Karpas-422 (cell line): ENCODE measurements around the gene CPN1. TPM values are rescaled to one million over a fixed set of nuclear protein-coding genes. Genes with fewer than 3 reads are reported as not detected.

Source experiments
- DNase-seq: peaks from one replicate; pipeline ENCODE4 v3.0.0-alpha.2; 2015
- H2AFZ ChIP-seq: fragments of 200-600 bp; sonication (generic); 2 replicates; pipeline ENCODE4 v1.6.1; 2014; ENCODE audit warnings: antibody characterized with exemption, low read length, mixed read lengths
- H3K27ac ChIP-seq: fragments of 200-600 bp; sonication (generic); 2 replicates; pipeline ENCODE4 v1.5.1; 2014; ENCODE audit warnings: mild to moderate bottlenecking, low read length, moderate library complexity
- H3K27me3 ChIP-seq: fragments of 200-600 bp; sonication (generic); 2 replicates; pipeline ENCODE4 v1.6.1; 2014; ENCODE audit warnings: low read length, mixed read lengths
- H3K36me3 ChIP-seq: fragments of 200-600 bp; sonication (generic); 2 replicates; pipeline ENCODE4 v1.6.1; 2014; ENCODE audit warnings: low read length, mixed read lengths; ENCODE audit not compliant: insufficient read depth
- H3K4me1 ChIP-seq: fragments of 200-600 bp; sonication (generic); 2 replicates; pipeline ENCODE4 v1.6.1; 2014; ENCODE audit warnings: mild to moderate bottlenecking, low read length, mixed read lengths
- H3K4me2 ChIP-seq: fragments of 200-600 bp; sonication (generic); 2 replicates; pipeline ENCODE4 v1.6.1; 2014; ENCODE audit warnings: low read length, low read depth, mild to moderate bottlenecking; ENCODE audit not compliant: poor library complexity, severe bottlenecking
- H3K4me3 ChIP-seq: fragments of 200-600 bp; sonication (generic); 2 replicates; pipeline ENCODE4 v1.5.1; 2014; ENCODE audit warnings: mild to moderate bottlenecking, antibody characterized with exemption, low read length, mixed read lengths
- H3K79me2 ChIP-seq: fragments of 200-600 bp; sonication (generic); 2 replicates; pipeline ENCODE4 v1.6.1; 2014; ENCODE audit warnings: mild to moderate bottlenecking, low read length, mixed read lengths
- H3K9ac ChIP-seq: fragments of 200-600 bp; sonication (generic); 2 replicates; pipeline ENCODE4 v1.6.0; 2014; ENCODE audit warnings: low read length
- H3K9me2 ChIP-seq: fragments of 200-600 bp; sonication (generic), shearing (Covaris generic); replicated peaks from 2 replicates; pipeline ENCODE4 v1.6.0; 2014; ENCODE audit warnings: mild to moderate bottlenecking, low read length, moderate library complexity; ENCODE audit not compliant: insufficient read depth
- H3K9me3 ChIP-seq: fragments of 300-700, 200-600 bp; sonication (generic); 2 replicates; pipeline ENCODE4 v1.6.1; 2014; ENCODE audit warnings: low read length, mixed read lengths
- H4K20me1 ChIP-seq: fragments of 200-600 bp; sonication (generic); 2 replicates; pipeline ENCODE4 v1.6.1; 2014; ENCODE audit warnings: mild to moderate bottlenecking, antibody characterized with exemption, low read length, low read depth; ENCODE audit not compliant: insufficient read depth
- total RNA-seq: library from RNA; depleted of rRNA; stranded (reverse); fragments of >200 nt; shearing (Covaris generic); gene quantifications from 2 replicates; pipeline ENCODE4 v1.2.3, GENCODE V29; 2014; ENCODE audit warnings: low replicate concordance

Gene CPN1
- total RNA-seq, 1 experiment from 2014 or later, result not detected

DNA sequence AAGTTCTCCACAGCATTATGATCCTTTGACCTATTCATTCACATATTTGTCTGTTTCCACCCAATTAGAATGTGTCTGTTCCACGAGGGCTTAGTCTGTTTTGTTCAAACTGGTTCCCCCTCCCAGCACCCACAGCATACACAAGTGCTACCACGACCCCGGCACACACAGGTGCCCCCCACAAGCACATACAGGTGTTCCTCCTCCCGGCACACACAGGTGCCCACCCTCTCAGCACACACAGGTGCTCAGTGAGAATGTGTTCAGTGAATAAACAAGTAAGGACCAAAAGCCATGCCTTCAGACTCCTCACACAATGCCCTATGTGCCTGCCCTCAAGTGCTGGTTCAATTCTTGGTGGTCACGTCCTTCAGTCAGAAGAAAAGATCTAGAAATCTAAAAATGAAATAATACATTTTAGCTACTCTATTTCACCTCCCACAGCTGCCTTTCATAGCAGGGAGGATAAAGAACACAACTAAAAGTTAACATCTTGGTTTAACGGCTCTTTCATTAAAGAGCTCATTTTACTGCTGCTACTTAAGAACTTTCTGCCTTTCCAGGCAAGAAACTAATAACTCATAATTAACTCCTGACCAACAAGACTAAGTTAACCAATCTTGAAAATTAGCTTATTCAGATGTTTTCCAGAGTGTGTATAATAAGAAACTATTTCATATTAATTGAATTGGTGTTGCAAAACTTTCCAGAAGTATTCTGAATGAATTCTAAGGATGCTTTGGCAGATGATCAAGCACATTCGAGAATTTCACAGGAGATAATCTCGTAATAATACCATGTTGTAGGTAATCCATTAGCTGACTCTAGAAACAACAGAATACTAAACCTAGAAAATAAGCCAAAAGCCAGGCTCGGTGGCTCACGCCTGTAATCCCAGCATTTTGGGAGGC is 74.2 kb downstream of the CPN1 start:
- H3K9ac ChIP-seq, result peak overlapping the region; percentile 93
- H4K20me1 ChIP-seq, result no peaks in the 10 kb centered on the region; the same call in 1 of the 2 replicates
- no peaks in the 10 kb centered on the region for H3K9me3 ChIP-seq
- peak overlapping the region; percentile 74 for H3K27ac ChIP-seq
- no peaks in the 10 kb centered on the region for H3K27me3 ChIP-seq
- peak overlapping the region; percentile 89 for H3K4me2 ChIP-seq
- peaks cover 68% of the 10 kb centered on the region for H3K79me2 ChIP-seq
- H3K4me3 ChIP-seq, result peak overlapping the region; percentile 95
- H3K36me3 ChIP-seq, result no peaks in the 10 kb centered on the region
- no peaks in the 10 kb centered on the region for H3K9me2 ChIP-seq
- no peak overlapping the region for H2AFZ ChIP-seq
- DNase-seq, result no peak
- H3K4me1 ChIP-seq, result peaks cover 39% of the 10 kb centered on the region

GRCh38 chr10:100006243-100006886 is 75.3 kb downstream of the CPN1 start:
- Histone ChIP-seq H3K27ac (peak overlapping the region; percentile 74), H3K9me3 (no peaks in the 10 kb centered on the region), H3K4me3 (no peak overlapping the region), H4K20me1 (no peaks in the 10 kb centered on the region; the same call in 1 of the 2 replicates), H3K4me2 (peak overlapping the region; percentile 89), H3K36me3 (no peaks in the 10 kb centered on the region), H3K9me2 (no peaks in the 10 kb centered on the region), H2AFZ (no peak overlapping the region), H3K4me1 (peaks cover 42% of the 10 kb centered on the region), H3K79me2 (peaks cover 79% of the 10 kb centered on the region), H3K9ac (peak overlapping the region; percentile 19; the same call in 1 of the 2 replicates), H3K27me3 (no peaks in the 10 kb centered on the region)
- no peak for DNase-seq

DNA sequence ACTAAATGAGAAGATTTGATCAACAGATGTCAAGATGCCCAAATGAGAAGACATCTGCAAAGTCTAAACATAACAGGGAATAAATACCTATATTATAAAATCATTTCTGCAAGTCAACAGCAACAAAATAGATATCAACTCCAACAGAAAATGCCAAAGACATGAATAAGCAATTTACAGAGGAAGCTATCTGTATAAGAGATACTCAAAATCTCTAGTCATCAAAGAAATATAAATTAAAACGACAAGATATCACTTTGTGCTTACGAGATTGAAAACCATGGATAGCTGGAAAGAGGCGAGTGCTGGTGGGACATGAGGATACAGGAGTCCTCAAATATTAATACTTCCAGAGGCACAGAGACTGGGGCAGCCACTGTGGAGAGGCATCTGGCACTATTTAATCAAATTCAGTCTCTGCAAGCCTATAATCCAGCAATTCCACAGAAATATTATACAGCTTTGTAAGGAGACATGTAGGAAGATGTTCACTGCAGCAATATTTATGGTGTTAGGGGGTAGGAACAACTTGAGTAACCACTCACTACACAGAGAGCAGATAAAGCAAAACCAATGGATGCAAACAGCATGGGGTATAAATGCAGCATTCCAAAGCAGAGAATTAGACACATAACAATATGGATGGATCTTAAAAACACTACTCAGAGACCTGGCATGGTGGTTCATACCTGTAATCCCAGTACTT is 76.7 kb downstream of the CPN1 start:
- no peaks in the 10 kb centered on the region for H3K9me2 ChIP-seq
- no peaks in the 10 kb centered on the region for H3K9me3 ChIP-seq
- no peaks in the 10 kb centered on the region for H3K27me3 ChIP-seq
- H3K27ac ChIP-seq, result no peak overlapping the region
- no peak overlapping the region for H2AFZ ChIP-seq
- H3K4me3 ChIP-seq, result no peak overlapping the region
- peaks cover 35% of the 10 kb centered on the region for H3K4me1 ChIP-seq
- no peaks in the 10 kb centered on the region for H3K36me3 ChIP-seq
- H3K79me2 ChIP-seq, result peaks cover 90% of the 10 kb centered on the region
- no peak overlapping the region for H3K4me2 ChIP-seq
- H3K9ac ChIP-seq, result no peak overlapping the region
- no peak for DNase-seq
- H4K20me1 ChIP-seq, result no peaks in the 10 kb centered on the region; the same call in 1 of the 2 replicates

DNA sequence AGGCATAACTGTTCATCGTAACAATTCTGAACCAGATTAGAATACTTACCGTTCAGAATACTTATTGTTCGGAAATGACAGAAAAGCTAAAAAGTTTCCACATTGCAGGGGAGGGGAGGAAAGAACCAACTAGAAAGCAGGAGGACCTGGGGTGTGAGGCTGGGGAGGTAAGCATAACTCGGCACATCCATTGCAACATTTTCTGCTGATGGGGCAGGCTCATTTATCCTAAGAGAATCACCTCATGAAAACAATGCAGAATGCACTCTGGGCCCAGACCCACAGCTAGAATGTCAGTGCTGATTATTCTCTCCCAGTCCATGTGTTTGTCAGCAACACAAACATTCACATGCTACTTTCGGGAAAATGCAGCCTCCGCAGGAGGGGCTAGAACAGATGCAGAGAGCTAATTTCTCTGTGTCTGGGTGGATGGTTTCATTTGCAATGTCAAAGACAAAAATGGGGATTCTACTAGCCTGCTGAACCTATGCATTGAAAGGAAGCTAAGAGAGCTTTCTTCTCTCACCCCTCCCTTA is 81.5 kb downstream of the CPN1 start:
- H3K9me3 ChIP-seq, result no peaks in the 10 kb centered on the region
- H4K20me1 ChIP-seq, result no peaks in the 10 kb centered on the region
- H3K27ac ChIP-seq, result no peak overlapping the region
- no peaks in the 10 kb centered on the region for H3K36me3 ChIP-seq
- peaks cover 28% of the 10 kb centered on the region for H3K4me1 ChIP-seq
- no peaks in the 10 kb centered on the region for H3K9me2 ChIP-seq
- no peaks in the 10 kb centered on the region for H3K27me3 ChIP-seq
- H3K9ac ChIP-seq, result no peak overlapping the region
- no peak overlapping the region for H3K4me2 ChIP-seq
- H3K4me3 ChIP-seq, result no peak overlapping the region
- H3K79me2 ChIP-seq, result peaks cover 90% of the 10 kb centered on the region
- H2AFZ ChIP-seq, result no peak overlapping the region
- no peak for DNase-seq

DNA sequence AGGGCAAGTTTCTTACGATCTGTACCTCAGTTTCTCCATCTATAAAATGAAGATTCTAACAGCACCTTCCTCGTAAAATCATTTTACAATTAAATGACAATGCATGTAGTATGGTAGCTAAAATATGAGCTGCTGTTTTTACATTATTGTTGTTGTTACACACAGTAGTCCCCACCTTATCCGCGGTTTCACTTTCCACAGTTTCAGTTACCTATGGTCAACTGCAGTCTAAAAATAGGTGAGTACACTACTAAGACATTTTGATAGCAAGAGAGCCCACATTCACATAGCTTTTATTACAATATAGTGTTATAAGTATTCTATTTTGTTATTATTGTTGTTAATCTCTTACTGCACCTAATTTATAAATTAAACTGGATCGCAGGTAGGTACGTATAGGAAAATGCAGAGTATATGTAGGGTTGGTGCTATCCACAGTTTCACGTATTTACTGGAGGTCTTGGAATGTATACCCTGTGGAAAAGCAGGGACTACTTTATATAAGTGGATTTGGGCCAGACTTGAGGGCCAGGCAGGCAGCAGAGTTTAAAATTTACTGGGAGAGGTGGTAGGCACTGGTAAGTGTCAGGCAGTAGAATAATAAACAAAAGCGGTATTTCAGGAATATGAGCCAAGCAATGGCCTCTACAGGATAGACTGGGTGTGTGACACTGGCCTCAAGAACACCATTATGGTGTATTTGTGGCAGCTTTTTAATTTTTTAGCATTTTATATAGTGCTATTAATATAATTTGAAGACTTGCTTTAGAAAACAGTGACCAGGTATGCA is 82.2 kb downstream of the CPN1 start:
- Histone ChIP-seq H2AFZ (no peak overlapping the region), H3K4me2 (no peak overlapping the region), H3K27ac (no peak overlapping the region), H3K4me1 (peaks cover 34% of the 10 kb centered on the region), H3K27me3 (no peaks in the 10 kb centered on the region), H3K36me3 (no peaks in the 10 kb centered on the region), H3K9me3 (no peaks in the 10 kb centered on the region), H4K20me1 (no peaks in the 10 kb centered on the region), H3K79me2 (peaks cover 90% of the 10 kb centered on the region), H3K9ac (no peak overlapping the region), H3K4me3 (no peak overlapping the region), H3K9me2 (no peaks in the 10 kb centered on the region)
- DNase-seq, result no peak

GRCh38 chr10:99998889-99999288 is 82.8 kb downstream of the CPN1 start:
- no peak overlapping the region for H3K27ac ChIP-seq
- H3K79me2 ChIP-seq, result peaks cover 91% of the 10 kb centered on the region
- no peaks in the 10 kb centered on the region for H3K36me3 ChIP-seq
- H3K27me3 ChIP-seq, result no peaks in the 10 kb centered on the region
- no peaks in the 10 kb centered on the region for H3K9me2 ChIP-seq
- no peak for DNase-seq
- no peaks in the 10 kb centered on the region for H4K20me1 ChIP-seq
- no peak overlapping the region for H3K9ac ChIP-seq
- peaks cover 41% of the 10 kb centered on the region for H3K4me1 ChIP-seq
- H3K9me3 ChIP-seq, result no peaks in the 10 kb centered on the region
- H3K4me3 ChIP-seq, result no peak overlapping the region
- no peak overlapping the region for H2AFZ ChIP-seq
- no peak overlapping the region for H3K4me2 ChIP-seq

- Histone ChIP-seq H4K20me1 (no peaks in the 10 kb centered on the region), H2AFZ (no peak overlapping the region), H3K79me2 (peaks cover 91% of the 10 kb centered on the region), H3K4me3 (no peak overlapping the region), H3K9ac (no peak overlapping the region), H3K27ac (peak overlapping the region; percentile 35), H3K36me3 (no peaks in the 10 kb centered on the region), H3K27me3 (no peaks in the 10 kb centered on the region), H3K4me2 (no peak overlapping the region), H3K9me2 (no peaks in the 10 kb centered on the region), H3K4me1 (peaks cover 40% of the 10 kb centered on the region), H3K9me3 (no peaks in the 10 kb centered on the region)
- peak; percentile 38 for DNase-seq
Observed at GRCh38 chr10:99996671-99997648, 84.7 kb downstream of the CPN1 start.
